HG02642 (cell line): Measurements from ENCODE around the gene DAB2IP.
A peak's percentile ranks its signal among the peaks of the same experiment; 100 is the strongest.

Experiments
- ATAC-seq: cut with Tn5 transposase; IDR thresholded peaks from one replicate; pipeline ENCODE4 v1.9.1; 2021; ENCODE audit warnings: mild to moderate bottlenecking; ENCODE audit not compliant: unreplicated experiment, poor library complexity

The DAB2IP gene

DNA sequence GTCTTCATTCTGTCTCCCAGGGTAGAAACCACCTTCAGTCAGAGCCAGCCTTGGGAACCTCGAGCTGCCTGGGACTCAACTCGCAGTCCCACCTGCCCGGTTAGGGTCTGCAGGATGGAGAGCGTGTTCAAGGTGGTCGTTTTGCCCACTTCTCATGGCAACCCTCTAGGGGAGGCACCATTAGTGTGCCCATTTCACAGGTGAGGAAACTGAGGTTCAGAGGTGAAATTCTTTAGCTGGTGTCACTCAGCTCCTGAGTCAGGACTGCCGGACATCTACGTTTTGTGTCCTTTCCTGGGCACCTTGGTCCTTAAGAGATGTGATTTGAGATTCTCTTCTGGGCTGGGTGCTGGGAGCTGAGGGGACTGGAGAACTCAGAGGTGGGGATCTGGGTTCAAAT lies 30.0 kb downstream of the DAB2IP start:
- ATAC-seq = no peak

DNA sequence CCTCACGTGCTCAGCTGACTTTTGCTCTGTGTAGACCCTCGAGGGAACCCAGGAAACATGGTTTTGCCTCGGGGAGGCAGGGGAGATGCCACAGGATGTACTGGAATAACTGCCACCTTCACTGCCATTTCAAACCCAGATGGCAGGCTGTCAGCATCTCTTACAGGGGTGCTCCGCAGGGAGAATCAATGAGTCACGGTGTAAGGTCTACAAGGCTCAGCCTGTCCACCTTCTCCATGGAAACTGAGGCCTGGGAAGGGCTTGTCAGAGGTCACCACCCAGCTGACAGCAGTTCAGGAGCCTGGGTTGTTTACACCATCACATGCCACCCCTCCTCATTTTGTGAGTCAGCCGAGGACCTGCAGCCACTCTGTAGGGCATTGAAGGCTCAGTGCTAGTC lies 30.8 kb downstream of the DAB2IP start:
- no peak for ATAC-seq

GRCh38 chr9:121682926-121683515 lies 31.6 kb downstream of the DAB2IP start:
- ATAC-seq = no peak

GRCh38 chr9:121683652-121684051 lies 32.2 kb downstream of the DAB2IP start:
- ATAC-seq = no peak

- no peak for ATAC-seq
These were observed 33.1 kb downstream of the DAB2IP start for GRCh38 chr9:121684381-121685145.

GRCh38 chr9:121685146-121685794 lies 33.8 kb downstream of the DAB2IP start:
- no peak for ATAC-seq

DNA sequence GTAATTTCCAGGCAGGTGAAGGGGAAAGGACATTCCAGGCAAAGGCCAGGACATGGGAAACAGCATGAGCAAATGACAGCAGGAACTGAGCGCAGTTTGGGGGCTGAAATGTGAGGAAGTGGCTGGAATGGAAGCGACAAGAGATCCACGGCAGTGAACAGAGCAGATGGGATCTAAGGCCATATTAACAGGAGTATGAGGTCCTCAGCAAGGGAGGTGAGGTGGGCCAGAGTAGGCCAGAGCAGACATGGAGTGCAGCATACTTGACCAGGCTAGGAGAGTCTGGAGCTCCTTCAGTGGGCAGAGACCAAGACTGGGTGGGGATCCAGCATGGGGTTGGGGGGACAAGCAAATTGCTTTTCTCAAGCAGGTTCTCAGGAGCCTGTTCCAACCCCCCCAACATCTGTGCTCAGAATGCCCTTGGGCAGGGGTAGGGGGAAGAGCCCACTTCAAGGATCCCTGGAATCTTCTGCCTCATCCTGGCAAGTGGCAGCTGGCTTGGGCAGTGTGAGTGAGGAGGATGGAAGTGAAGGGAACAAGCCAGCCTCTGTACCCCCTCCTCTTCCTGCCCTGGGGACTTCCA lies 34.5 kb downstream of the DAB2IP start:
- no peak for ATAC-seq

DNA sequence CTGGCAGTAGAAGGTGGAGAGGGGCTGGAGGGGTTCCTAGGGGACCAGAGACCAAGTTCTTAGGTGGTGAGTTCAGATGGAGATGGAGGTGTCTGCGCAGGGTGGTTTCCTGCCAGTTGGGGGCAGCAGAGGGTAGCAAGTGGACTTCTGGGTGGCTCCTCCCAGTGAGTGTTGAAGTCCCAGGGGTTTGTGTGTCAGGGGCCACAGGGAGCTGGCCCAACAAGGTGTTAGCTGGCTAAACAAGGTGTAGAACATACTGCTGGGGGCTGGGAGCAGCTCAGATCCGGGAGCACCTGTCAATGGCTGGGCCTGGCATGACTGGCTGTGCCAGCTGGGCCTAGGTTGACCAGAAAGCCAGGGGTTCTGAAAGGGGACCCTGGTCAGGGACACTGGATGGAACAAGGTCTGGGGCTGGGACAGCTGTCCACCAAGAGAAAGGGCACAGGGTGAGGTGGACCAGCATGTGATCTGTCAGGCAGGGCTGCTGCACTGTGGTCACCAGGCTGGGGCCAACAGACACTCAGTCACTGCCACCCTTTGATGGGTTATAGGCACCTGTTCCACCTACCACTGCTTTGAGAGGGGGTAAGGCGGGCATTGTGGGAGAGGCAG lies 35.6 kb downstream of the DAB2IP start:
- peak; percentile 73 for ATAC-seq

- no peak for ATAC-seq
These were observed 36.8 kb downstream of the DAB2IP start for GRCh38 chr9:121688146-121688680.

DNA sequence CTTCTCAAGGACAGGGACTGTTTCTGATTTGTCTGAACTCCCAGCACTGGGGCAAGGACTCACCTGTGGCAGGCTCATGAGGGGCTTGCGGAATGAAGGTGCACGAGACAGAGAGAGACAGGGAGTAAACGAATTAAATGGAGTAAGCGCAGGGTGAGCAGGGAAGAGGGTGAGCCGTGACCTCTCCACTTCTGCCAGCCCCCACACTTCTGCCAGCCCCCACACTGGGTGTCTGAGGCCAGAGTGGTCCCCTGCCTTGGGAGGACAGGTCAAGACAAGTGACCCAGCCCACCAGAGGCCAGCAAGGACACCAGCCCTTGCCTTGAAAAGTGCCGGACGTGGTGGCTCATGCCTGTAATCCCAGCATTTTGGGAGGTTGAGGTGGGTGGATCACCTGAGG lies 37.2 kb downstream of the DAB2IP start:
- ATAC-seq = no peak

DNA sequence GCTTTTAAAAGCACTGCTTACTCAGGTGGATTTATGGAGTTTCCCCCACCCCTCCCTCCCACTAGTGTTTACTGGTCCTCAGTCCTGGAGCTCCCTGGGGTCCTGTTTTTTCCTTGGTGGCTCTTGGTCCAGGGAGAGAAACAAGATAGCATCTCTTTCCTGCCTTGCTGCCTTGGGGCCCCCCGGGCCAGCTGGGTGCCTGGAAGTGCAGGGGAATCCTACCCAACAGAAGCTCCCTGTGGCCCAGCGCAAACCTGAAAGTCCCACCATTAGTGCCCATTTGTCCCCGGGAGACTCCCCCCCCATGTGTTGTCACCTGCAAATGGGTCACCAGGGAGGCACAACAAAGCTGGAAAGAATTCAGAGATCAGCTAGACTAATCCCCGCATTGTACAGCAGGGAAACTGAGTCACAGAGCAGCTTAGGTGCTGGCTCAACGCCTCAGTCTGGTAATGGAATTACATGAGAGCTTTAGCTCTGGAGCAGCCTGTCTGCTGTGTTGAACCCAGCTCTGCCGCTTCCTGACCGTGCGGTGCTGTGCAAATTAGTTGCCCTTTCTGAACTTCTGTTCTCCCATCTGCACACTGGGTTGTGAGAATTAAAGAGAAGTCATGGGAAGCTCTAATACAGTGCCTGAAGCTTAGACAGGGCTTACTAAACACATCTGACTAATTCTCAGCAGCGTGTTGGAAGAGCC lies 38.2 kb downstream of the DAB2IP start:
- ATAC-seq = no peak

DNA sequence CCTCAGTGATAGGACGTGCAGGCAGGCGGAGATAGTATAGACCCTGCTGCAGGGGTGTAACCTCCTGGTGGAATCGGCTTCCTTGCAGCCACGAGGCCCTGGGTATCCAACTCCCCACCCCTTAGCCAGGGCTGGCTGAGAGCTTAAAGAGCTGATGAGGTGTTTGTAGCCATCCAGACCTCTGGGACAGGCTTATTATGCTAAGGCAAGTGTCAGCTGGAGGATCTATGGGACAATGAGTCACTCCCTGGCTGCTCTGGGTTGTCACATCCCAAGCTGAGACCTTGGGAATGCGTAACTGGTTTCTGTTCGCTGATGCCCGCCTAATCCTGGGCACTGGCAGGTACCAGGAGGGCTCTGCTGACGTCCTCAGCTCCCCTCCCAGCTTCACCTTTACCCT lies 38.9 kb downstream of the DAB2IP start:
- no peak for ATAC-seq

DNA sequence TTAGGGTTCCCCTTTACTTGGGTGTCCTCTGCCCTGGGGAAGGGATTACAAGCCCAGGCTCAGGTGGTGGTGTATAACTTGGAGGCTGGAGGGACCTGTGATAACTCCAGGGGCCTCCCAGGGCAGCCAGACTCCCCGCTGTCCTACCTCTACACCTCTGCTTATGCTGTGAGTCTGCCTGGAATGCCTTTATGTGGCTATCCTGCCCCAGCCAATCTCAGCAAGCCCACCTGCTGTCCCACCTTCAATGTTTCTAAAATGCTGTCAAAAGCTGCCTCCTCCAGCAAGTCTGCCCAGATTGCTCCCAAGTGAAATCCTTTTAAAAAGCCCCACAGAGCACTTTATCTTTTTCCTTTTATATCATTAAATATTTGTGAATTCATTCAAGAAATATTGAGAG lies 39.3 kb downstream of the DAB2IP start:
- no peak for ATAC-seq

GRCh38 chr9:121691890-121692289 lies 40.5 kb downstream of the DAB2IP start:
- ATAC-seq = no peak

DNA sequence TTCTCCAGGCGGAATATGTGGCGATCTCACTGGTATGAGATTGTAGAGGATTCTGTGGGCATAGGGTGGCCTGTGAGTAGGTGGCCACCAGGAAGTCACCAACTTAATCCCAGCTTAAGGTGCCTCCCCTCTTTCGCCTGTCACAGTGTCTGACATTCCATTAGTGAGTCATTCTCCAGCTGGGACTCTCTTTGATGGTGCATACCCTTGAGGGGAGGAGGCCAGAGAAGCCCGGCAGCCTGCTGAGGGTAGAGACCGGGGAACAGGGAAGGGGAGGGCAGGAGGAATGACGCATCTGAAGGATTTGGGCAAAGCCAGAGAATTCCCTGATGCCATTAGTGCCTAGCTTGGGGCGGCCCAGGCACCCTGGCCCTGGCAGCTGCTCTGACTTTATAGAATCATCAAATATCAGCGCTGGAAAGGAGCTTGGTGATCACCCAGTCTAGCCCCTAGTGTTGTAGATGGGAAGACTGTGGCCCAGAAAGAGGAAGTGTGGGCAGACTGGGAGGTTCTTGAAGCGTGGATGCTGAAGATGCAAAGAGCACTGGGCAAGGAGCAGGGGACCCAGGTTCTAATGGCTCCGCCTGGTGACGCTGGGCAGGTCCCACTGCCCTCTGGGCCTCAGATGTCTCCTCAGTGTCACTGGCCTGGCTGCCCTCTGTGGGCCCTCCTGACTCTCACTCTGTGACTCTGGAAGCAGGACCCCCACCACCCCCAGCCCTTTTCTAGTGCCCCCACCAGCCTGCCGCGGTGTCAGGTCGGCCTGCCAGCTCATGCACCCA lies 41.4 kb downstream of the DAB2IP start:
- no peak for ATAC-seq

- no peak for ATAC-seq
These were observed 41.9 kb downstream of the DAB2IP start for GRCh38 chr9:121693388-121693670.

GRCh38 chr9:121694001-121694400 lies 42.6 kb downstream of the DAB2IP start:
- ATAC-seq = no peak

- ATAC-seq = no peak
These were observed 43.2 kb downstream of the DAB2IP start for GRCh38 chr9:121694600-121694999.

GRCh38 chr9:121696930-121697329 lies 45.5 kb downstream of the DAB2IP start:
- ATAC-seq = no peak
